Measurements from ENCODE around the gene ENTPD8.

DNA sequence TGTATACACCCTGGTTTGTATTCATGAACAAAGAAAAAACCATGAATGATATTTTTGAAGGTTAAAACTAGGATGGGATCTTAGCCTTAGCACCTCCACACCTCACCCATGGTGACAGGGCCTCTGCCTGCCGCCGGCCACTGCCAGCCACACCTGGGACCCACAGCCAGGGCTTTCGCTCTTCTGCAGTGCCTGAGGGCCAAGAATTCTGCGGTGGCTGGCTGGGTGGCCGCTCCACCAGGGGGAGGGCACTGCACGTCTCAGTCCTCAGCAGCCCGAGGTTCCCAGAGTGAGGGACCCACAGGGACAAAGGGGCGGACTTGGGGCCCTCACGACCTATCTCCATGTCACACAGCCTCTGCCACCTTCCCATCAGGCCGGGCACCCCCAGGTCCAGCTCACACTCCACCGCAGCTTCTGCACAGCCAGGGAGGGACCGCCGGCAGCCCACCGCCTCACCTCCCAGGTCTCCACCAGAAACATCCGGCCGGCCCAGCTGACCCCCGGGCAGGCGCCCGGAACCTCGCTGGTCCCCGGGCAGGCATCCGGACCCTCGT lies 25.1 kb downstream of the ENTPD8 start:
- TF ChIP-seq, protein P1, sequence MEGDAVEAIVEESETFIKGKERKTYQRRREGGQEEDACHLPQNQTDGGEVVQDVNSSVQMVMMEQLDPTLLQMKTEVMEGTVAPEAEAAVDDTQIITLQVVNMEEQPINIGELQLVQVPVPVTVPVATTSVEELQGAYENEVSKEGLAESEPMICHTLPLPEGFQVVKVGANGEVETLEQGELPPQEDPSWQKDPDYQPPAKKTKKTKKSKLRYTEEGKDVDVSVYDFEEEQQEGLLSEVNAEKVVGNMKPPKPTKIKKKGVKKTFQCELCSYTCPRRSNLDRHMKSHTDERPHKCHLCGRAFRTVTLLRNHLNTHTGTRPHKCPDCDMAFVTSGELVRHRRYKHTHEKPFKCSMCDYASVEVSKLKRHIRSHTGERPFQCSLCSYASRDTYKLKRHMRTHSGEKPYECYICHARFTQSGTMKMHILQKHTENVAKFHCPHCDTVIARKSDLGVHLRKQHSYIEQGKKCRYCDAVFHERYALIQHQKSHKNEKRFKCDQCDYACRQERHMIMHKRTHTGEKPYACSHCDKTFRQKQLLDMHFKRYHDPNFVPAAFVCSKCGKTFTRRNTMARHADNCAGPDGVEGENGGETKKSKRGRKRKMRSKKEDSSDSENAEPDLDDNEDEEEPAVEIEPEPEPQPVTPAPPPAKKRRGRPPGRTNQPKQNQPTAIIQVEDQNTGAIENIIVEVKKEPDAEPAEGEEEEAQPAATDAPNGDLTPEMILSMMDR (IDR thresholded peaks at IDR 0.05) = no peak
- no peak for TF ChIP-seq POLR2A (IDR thresholded peaks at IDR 0.05)

Measured in lower leg skin (tissue), 3 donors.